Loucy (cell line): ENCODE data around the gene RNF6.

Experiments
- H2AFZ ChIP-seq: fragments of 200-600 bp; sonication (generic); 2 replicates; pipeline ENCODE4 v1.6.0; 2016; ENCODE audit warnings: antibody characterized with exemption, mild to moderate bottlenecking, low read length, moderate library complexity
- H3F3A ChIP-seq: fragments of 200-600 bp; 2 replicates; pipeline ENCODE4 v1.6.0; 2016; ENCODE audit warnings: antibody characterized with exemption, low read depth, mild to moderate bottlenecking
- H3K27me3 ChIP-seq: fragments of 200-600 bp; sonication (generic); 2 replicates; pipeline ENCODE4 v1.6.1; 2014; ENCODE audit warnings: low read length, mild to moderate bottlenecking; ENCODE audit not compliant: insufficient read depth, poor library complexity, severe bottlenecking
- H3K36me3 ChIP-seq: fragments of 200-600 bp; sonication (generic); 2 replicates; pipeline ENCODE4 v1.6.1; 2016; ENCODE audit warnings: low read length; ENCODE audit not compliant: insufficient read depth
- H3K4me1 ChIP-seq: fragments of 200-600 bp; sonication (generic); 2 replicates; pipeline ENCODE4 v1.5.1; 2014; ENCODE audit warnings: low read length, mild to moderate bottlenecking; ENCODE audit not compliant: insufficient read depth, poor library complexity, severe bottlenecking
- H3K4me2 ChIP-seq: fragments of 200-600 bp; sonication (generic); 2 replicates; pipeline ENCODE4 v1.6.0; 2014; ENCODE audit warnings: antibody characterized with exemption, low read length, low read depth, mild to moderate bottlenecking; ENCODE audit not compliant: poor library complexity, severe bottlenecking
- H3K4me3 ChIP-seq: fragments of 200-600 bp; sonication (generic); 2 replicates; pipeline ENCODE4 v1.5.1; 2014; ENCODE audit warnings: low read length, mild to moderate bottlenecking, mixed read lengths; ENCODE audit not compliant: poor library complexity, severe bottlenecking
- H3K79me2 ChIP-seq: fragments of 200-600 bp; sonication (generic); 2 replicates; pipeline ENCODE4 v1.6.1; 2014; ENCODE audit warnings: low read length; ENCODE audit not compliant: insufficient read depth
- H3K9ac ChIP-seq: fragments of 200-600 bp; sonication (generic); 2 replicates; pipeline ENCODE4 v1.6.0; 2014; ENCODE audit warnings: mild to moderate bottlenecking, low read depth, low read length, moderate library complexity; ENCODE audit not compliant: poor library complexity, severe bottlenecking
- H3K9me2 ChIP-seq: fragments of 200-600 bp; sonication (generic); replicated peaks from 2 replicates; pipeline ENCODE4 v1.6.1; 2016; ENCODE audit warnings: low read depth, low read length, mixed read lengths
- H3K9me3 ChIP-seq: fragments of 200-600 bp; sonication (generic); 2 replicates; pipeline ENCODE4 v1.6.1; 2014; ENCODE audit warnings: mild to moderate bottlenecking, antibody characterized with exemption, low read length, low read depth; ENCODE audit not compliant: insufficient read depth
- H4K20me1 ChIP-seq: fragments of 200-600 bp; sonication (generic); 2 replicates; pipeline ENCODE4 v1.6.0; 2014; ENCODE audit warnings: antibody characterized with exemption, low read length, mild to moderate bottlenecking; ENCODE audit not compliant: insufficient read depth, poor library complexity, severe bottlenecking
- EZH2phosphoT487 ChIP-seq: fragments of 200-600 bp; IDR thresholded peaks from 2 replicates; pipeline ENCODE4 v1.6.1; 2018; ENCODE audit warnings: antibody characterized with exemption, mild to moderate bottlenecking, moderate library complexity, borderline replicate concordance
- TF ChIP-seq, protein P1 (sequence below): fragments of 200-600 bp; sonication (generic); conservative IDR thresholded peaks from 2 replicates; pipeline ENCODE4 v1.5.1; 2014; ENCODE audit warnings: mild to moderate bottlenecking, antibody characterized with exemption, low read length

Gene RNF6

DNA sequence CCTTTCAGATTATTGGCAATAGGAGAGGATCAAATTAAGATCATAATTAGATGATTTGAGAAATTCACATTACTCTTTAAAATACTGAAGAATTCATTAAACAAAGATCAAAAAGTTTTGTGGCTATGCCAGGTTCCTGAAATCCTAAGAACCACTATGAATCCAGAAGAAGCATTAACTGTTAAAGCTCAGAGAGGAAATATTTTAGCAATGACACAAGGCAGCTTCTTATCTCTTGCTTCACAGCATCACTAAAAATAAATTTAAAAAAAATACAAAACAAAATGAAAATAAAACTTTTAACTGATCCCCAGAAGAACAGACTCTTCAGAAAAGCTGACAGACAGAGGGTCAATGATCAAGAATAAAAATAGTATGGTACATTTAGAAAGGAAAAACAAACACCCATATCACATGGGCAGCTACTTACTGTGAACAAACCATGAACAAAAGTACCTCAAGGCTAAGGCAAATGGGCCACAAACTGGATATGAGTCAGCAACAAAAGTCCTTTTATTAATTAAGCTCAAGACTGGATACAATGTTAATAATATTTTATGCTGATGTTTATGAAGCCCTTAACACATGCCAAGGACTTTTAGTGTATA lies 19.6 kb downstream of the RNF6 start:
- Histone ChIP-seq H3K4me1 (peaks cover 6% of the 10 kb centered on the region), H2AFZ (no peak overlapping the region), H3K9me3 (no peaks in the 10 kb centered on the region), H3K79me2 (no peaks in the 10 kb centered on the region), H3K9ac (no peak overlapping the region), H3K36me3 (peaks cover under 1% of the 10 kb centered on the region; the same call in 1 of the 2 replicates), H3K4me3 (no peak overlapping the region), H4K20me1 (no peaks in the 10 kb centered on the region), H3K27me3 (no peaks in the 10 kb centered on the region), H3K4me2 (no peak overlapping the region), H3F3A (no peaks in the 10 kb centered on the region), H3K9me2 (no peaks in the 10 kb centered on the region)
- TF ChIP-seq, protein P1, sequence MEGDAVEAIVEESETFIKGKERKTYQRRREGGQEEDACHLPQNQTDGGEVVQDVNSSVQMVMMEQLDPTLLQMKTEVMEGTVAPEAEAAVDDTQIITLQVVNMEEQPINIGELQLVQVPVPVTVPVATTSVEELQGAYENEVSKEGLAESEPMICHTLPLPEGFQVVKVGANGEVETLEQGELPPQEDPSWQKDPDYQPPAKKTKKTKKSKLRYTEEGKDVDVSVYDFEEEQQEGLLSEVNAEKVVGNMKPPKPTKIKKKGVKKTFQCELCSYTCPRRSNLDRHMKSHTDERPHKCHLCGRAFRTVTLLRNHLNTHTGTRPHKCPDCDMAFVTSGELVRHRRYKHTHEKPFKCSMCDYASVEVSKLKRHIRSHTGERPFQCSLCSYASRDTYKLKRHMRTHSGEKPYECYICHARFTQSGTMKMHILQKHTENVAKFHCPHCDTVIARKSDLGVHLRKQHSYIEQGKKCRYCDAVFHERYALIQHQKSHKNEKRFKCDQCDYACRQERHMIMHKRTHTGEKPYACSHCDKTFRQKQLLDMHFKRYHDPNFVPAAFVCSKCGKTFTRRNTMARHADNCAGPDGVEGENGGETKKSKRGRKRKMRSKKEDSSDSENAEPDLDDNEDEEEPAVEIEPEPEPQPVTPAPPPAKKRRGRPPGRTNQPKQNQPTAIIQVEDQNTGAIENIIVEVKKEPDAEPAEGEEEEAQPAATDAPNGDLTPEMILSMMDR, result no peak
- no peak for TF ChIP-seq EZH2phosphoT487

DNA sequence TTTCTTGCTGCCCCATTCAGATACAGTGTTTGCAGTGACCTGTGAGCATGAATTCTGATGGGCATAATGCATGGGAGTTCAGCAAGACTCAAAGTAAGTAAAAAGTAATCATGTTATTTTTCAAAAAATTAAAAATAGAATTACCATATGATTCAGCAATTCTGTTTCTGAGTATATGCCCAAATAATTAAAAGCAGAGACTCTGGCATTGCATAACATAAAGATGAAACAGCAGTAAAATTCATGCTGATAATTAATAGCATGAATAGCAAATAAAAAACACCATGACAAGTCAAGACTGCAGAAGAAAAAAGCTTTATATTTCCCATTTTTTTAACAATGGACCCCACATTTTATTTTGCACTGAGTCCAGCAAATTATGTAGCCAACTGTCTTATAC lies 21.3 kb downstream of the RNF6 start:
- Histone ChIP-seq H3K36me3 (no peaks in the 10 kb centered on the region; the same call in 1 of the 2 replicates), H3K4me1 (no peaks in the 10 kb centered on the region), H2AFZ (no peak overlapping the region), H4K20me1 (no peaks in the 10 kb centered on the region), H3K27me3 (no peaks in the 10 kb centered on the region), H3K4me2 (no peak overlapping the region), H3K9ac (no peak overlapping the region), H3K9me2 (no peaks in the 10 kb centered on the region), H3K9me3 (peaks cover 3% of the 10 kb centered on the region; the same call in 1 of the 2 replicates), H3K79me2 (no peaks in the 10 kb centered on the region), H3K4me3 (no peak overlapping the region), H3F3A (no peaks in the 10 kb centered on the region)
- TF ChIP-seq EZH2phosphoT487, result no peak
- TF ChIP-seq, protein P1, result no peak

DNA sequence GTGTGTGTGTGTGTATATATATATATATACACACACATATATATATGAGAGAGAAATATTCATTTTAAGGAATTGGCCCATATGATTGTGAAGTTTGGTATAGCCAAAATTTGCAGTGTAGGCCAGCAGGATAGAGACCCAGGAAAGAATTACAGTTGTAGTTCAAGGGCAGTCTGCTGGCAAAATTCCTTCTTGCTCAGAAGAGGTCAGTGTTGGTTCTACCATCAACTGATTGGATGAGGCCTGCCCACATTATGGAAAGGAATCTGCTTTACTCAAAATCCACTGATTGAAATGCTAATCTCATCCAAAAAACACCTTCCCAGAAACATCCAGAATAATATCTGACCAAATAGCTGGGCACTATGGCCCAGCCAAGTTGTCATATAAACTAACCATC lies 24.0 kb downstream of the RNF6 start:
- H3K27me3 ChIP-seq, result no peaks in the 10 kb centered on the region
- no peaks in the 10 kb centered on the region for H3K4me1 ChIP-seq
- H3K36me3 ChIP-seq, result no peaks in the 10 kb centered on the region

More for the DNA sequence above, 24.0 kb downstream of the RNF6 start:
- Histone ChIP-seq H2AFZ (no peak overlapping the region), H3K9me3 (peaks cover 4% of the 10 kb centered on the region; the same call in 1 of the 2 replicates), H3F3A (no peaks in the 10 kb centered on the region), H3K9ac (no peak overlapping the region), H3K4me2 (no peak overlapping the region), H3K79me2 (no peaks in the 10 kb centered on the region), H4K20me1 (no peaks in the 10 kb centered on the region), H3K4me3 (no peak overlapping the region), H3K9me2 (no peaks in the 10 kb centered on the region)
- TF ChIP-seq, protein P1, result no peak
- TF ChIP-seq EZH2phosphoT487, result no peak
